SH-SY5Y (cell line): ENCODE data around the gene HIVEP1.

Experiments used
- GATA2 ChIP-seq: IDR thresholded peaks from 2 replicates; pipeline ENCODE4 v1.6.1; 2011; ENCODE audit warnings: mild to moderate bottlenecking, low read depth, low read length
- GATA3 ChIP-seq: IDR thresholded peaks from 2 replicates; pipeline ENCODE4 v1.6.1; 2011; ENCODE audit warnings: low read depth, mild to moderate bottlenecking, low read length, moderate library complexity

The HIVEP1 gene

GRCh38 chr6:12064538-12065071 is 52.5 kb downstream of the HIVEP1 start:
- TF ChIP-seq GATA3, result no peak
- TF ChIP-seq GATA2, result no peak

GRCh38 chr6:12065321-12066140 is 53.4 kb downstream of the HIVEP1 start:
- TF ChIP-seq GATA2 (no peak), GATA3 (no peak)

GRCh38 chr6:12066297-12066696 is 54.2 kb downstream of the HIVEP1 start:
- TF ChIP-seq GATA3, result no peak
- TF ChIP-seq GATA2, result no peak

- TF ChIP-seq GATA2 (no peak), GATA3 (no peak)
These were observed 56.9 kb downstream of the HIVEP1 start for GRCh38 chr6:12068899-12069557.

GRCh38 chr6:12069891-12070529 is 57.9 kb downstream of the HIVEP1 start:
- no peak for TF ChIP-seq GATA3
- no peak for TF ChIP-seq GATA2

- no peak for TF ChIP-seq GATA3
- TF ChIP-seq GATA2, result no peak
These were observed 59.0 kb downstream of the HIVEP1 start for GRCh38 chr6:12071064-12071615.

GRCh38 chr6:12075067-12075563 is 63.0 kb downstream of the HIVEP1 start:
- no peak for TF ChIP-seq GATA2
- TF ChIP-seq GATA3, result no peak

GRCh38 chr6:12077021-12077710 is 65.1 kb downstream of the HIVEP1 start:
- TF ChIP-seq GATA2, result no peak
- TF ChIP-seq GATA3, result no peak

GRCh38 chr6:12078014-12078413 is 65.9 kb downstream of the HIVEP1 start:
- no peak for TF ChIP-seq GATA2

GRCh38 chr6:12081771-12082170 is 69.7 kb downstream of the HIVEP1 start:
- TF ChIP-seq GATA2 (no peak), GATA3 (no peak)

- no peak for TF ChIP-seq GATA3
- TF ChIP-seq GATA2, result no peak
These were observed 70.3 kb downstream of the HIVEP1 start for GRCh38 chr6:12082368-12082767.

GRCh38 chr6:12083302-12083701 is 71.2 kb downstream of the HIVEP1 start:
- TF ChIP-seq GATA2 (no peak), GATA3 (no peak)

GRCh38 chr6:12083763-12084162 is 71.7 kb downstream of the HIVEP1 start:
- TF ChIP-seq GATA3, result no peak
- TF ChIP-seq GATA2, result no peak
